DND-41 (cell line): ENCODE measurements around the gene WNT7B.

Experiments used
- ATAC-seq: fragments of 200-7000 bp; cut with Tn5 transposase; 3 replicates; pipeline ENCODE4 v1.9.1; 2021; ENCODE audit warnings: low read depth; ENCODE audit not compliant: insufficient read depth
- DNase-seq: peaks from one replicate; pipeline ENCODE4 v3.0.0-alpha.2; 2020
- H2AFZ ChIP-seq: 2 replicates; pipeline ENCODE4 v1.6.0; 2012; ENCODE audit warnings: low read depth, low read length
- H3K27ac ChIP-seq: 2 replicates; pipeline ENCODE4 v1.5.1; 2012; ENCODE audit warnings: low read length, inconsistent platforms
- H3K27me3 ChIP-seq: fragments of 200-600 bp; sonication (generic); 2 replicates; pipeline ENCODE4 v1.6.0; 2012; ENCODE audit warnings: low read length, mild to moderate bottlenecking, inconsistent platforms; ENCODE audit not compliant: insufficient read depth, poor library complexity
- H3K36me3 ChIP-seq: 2 replicates; pipeline ENCODE4 v1.5.1; 2012; ENCODE audit warnings: low read length, inconsistent platforms; ENCODE audit not compliant: insufficient read depth
- H3K4me1 ChIP-seq: 2 replicates; pipeline ENCODE4 v1.5.1; 2012; ENCODE audit warnings: mild to moderate bottlenecking, low read length; ENCODE audit not compliant: insufficient read depth
- H3K4me2 ChIP-seq: 2 replicates; pipeline ENCODE4 v1.6.0; 2012; ENCODE audit warnings: mild to moderate bottlenecking, moderate library complexity, low read length, inconsistent platforms; ENCODE audit not compliant: insufficient read depth
- H3K4me3 ChIP-seq, 2 experiments: fragments of 200-600 bp in 1 of 2; shearing (Covaris generic) in 1 of 2; 2 replicates each; pipeline ENCODE4 v1.5.1; 2012 to 2016; ENCODE audit warnings: inconsistent platforms in 2 of 2, low read length in 2 of 2, mild to moderate bottlenecking in 2 of 2, low read depth in 1 of 2, moderate library complexity in 1 of 2
- H3K79me2 ChIP-seq: 2 replicates; pipeline ENCODE4 v1.6.0; 2012; ENCODE audit warnings: low read length, inconsistent platforms; ENCODE audit not compliant: insufficient read depth
- H3K9ac ChIP-seq: 2 replicates; pipeline ENCODE4 v1.6.0; 2012; ENCODE audit warnings: low read depth, mild to moderate bottlenecking, inconsistent platforms, low read length, moderate library complexity
- H3K9me3 ChIP-seq: 2 replicates; pipeline ENCODE4 v1.5.1; 2012; ENCODE audit warnings: low read length, moderate library complexity, mild to moderate bottlenecking, inconsistent platforms; ENCODE audit not compliant: insufficient read depth, severe bottlenecking
- H4K20me1 ChIP-seq: 2 replicates; pipeline ENCODE4 v1.6.0; 2012; ENCODE audit warnings: low read length; ENCODE audit not compliant: insufficient read depth
- CTCF ChIP-seq: IDR thresholded peaks from 2 replicates; pipeline ENCODE4 v1.5.1; 2012; ENCODE audit warnings: borderline replicate concordance, low read length, moderate library complexity, mild to moderate bottlenecking; ENCODE audit not compliant: poor library complexity, severe bottlenecking; ENCODE audit errors: extremely low read depth
- EZH2 ChIP-seq: IDR thresholded peaks from 3 replicates; pipeline ENCODE4 v1.6.1; 2012; ENCODE audit warnings: borderline replicate concordance, low read depth, mild to moderate bottlenecking, moderate library complexity, low read length, inconsistent platforms; ENCODE audit not compliant: severe bottlenecking

WNT7B gene

GRCh38 chr22:45917146-45917545, 59.8 kb downstream of the WNT7B start:
- H3K4me1 ChIP-seq, result no peaks in the 10 kb centered on the region
- H3K9ac ChIP-seq, result no peak overlapping the region
- ATAC-seq (no peak), DNase-seq (no peak)
- no peaks in the 10 kb centered on the region for H3K36me3 ChIP-seq
- no peak for TF ChIP-seq CTCF
- TF ChIP-seq EZH2, result no peak
- H3K79me2 ChIP-seq, result no peaks in the 10 kb centered on the region
- H4K20me1 ChIP-seq, result peaks cover 18% of the 10 kb centered on the region; the same call in 1 of the 2 replicates
- no peaks in the 10 kb centered on the region for H3K27me3 ChIP-seq
- H3K4me2 ChIP-seq, result no peak overlapping the region
- no peak overlapping the region for H3K27ac ChIP-seq
- H3K9me3 ChIP-seq, result peaks cover 4% of the 10 kb centered on the region
- H3K4me3 ChIP-seq, result no peak overlapping the region
- no peak overlapping the region for H2AFZ ChIP-seq

GRCh38 chr22:45916515-45916914, 60.4 kb downstream of the WNT7B start:
- Histone ChIP-seq H3K9ac (no peak overlapping the region), H3K4me2 (no peak overlapping the region), H3K79me2 (no peaks in the 10 kb centered on the region), H3K27me3 (no peaks in the 10 kb centered on the region), H3K4me3 (no peak overlapping the region), H4K20me1 (peaks cover 18% of the 10 kb centered on the region; the same call in 1 of the 2 replicates), H3K27ac (no peak overlapping the region), H3K36me3 (no peaks in the 10 kb centered on the region), H3K4me1 (no peaks in the 10 kb centered on the region), H3K9me3 (peaks cover 4% of the 10 kb centered on the region), H2AFZ (no peak overlapping the region)
- ATAC-seq (no peak), DNase-seq (no peak)
- TF ChIP-seq CTCF, result no peak

GRCh38 chr22:45915841-45916240, 61.1 kb downstream of the WNT7B start:
- H3K4me1 ChIP-seq, result no peaks in the 10 kb centered on the region
- no peak overlapping the region for H3K4me3 ChIP-seq
- DNase-seq (no peak), ATAC-seq (no peak)
- no peak overlapping the region for H3K9ac ChIP-seq
- TF ChIP-seq CTCF, result no peak
- no peak for TF ChIP-seq EZH2
- no peaks in the 10 kb centered on the region for H3K36me3 ChIP-seq
- no peak overlapping the region for H2AFZ ChIP-seq
- peaks cover 11% of the 10 kb centered on the region; the same call in 1 of the 2 replicates for H4K20me1 ChIP-seq
- no peak overlapping the region for H3K27ac ChIP-seq
- H3K79me2 ChIP-seq, result no peaks in the 10 kb centered on the region
- H3K9me3 ChIP-seq, result peaks cover 4% of the 10 kb centered on the region
- no peaks in the 10 kb centered on the region for H3K27me3 ChIP-seq
- H3K4me2 ChIP-seq, result no peak overlapping the region

GRCh38 chr22:45915151-45915550, 61.8 kb downstream of the WNT7B start:
- H3K9me3 ChIP-seq, result peaks cover 4% of the 10 kb centered on the region
- no peaks in the 10 kb centered on the region for H3K4me1 ChIP-seq
- no peak overlapping the region for H3K27ac ChIP-seq
- no peaks in the 10 kb centered on the region for H3K27me3 ChIP-seq
- H2AFZ ChIP-seq, result no peak overlapping the region
- TF ChIP-seq EZH2 (no peak), CTCF (no peak)
- H4K20me1 ChIP-seq, result peaks cover 10% of the 10 kb centered on the region; the same call in 1 of the 2 replicates
- ATAC-seq, result no peak
- H3K4me3 ChIP-seq, result no peak overlapping the region
- H3K36me3 ChIP-seq, result no peaks in the 10 kb centered on the region
- no peak for DNase-seq
- no peak overlapping the region for H3K4me2 ChIP-seq
- no peak overlapping the region for H3K9ac ChIP-seq
- H3K79me2 ChIP-seq, result no peaks in the 10 kb centered on the region
